Stimulated activated CD8-positive, alpha-beta memory T cell treated with anti-CD3 and anti-CD28 coated beads, Interleukin-15, amount 100 ng/mL, for 1 hour (primary cell): Measurements from ENCODE around the gene PMPCA.

ENCODE experiments used
- DNase-seq: peaks from one replicate; pipeline ENCODE4 v3.0.0-alpha.2; 2020; ENCODE audit warnings: low read depth

The PMPCA gene

GRCh38 chr9:136373300-136374182 is 36.9 kb upstream of the PMPCA start, which contains the start of gene CARD9:
CARD9 (minus strand) TSS chr9:136373669; CDS start chr9:136372078, 1,591 bp downstream.
- DNase-seq, result no peak

DNA sequence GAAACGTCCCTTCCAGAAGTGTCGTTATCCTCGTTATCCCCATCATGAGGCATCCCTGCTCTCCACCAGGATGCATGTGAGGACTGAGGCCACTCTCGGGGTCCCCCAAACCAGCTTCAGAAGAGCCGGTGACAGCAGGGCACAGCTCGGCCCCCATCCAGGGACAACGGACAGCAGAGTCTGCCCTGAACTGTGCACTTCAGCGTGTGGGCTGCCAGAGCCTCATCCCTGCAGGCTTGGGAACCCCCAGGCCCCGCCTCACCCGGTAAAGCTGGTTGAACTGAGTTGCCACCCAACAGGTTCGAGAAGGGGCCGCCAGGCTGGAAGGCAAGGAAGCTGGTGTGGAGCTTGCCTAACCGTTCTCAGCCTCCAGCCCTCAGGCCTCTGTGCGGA is 36.3 kb upstream of the PMPCA start:
- no peak for DNase-seq

- no peak for DNase-seq
Observed at GRCh38 chr9:136375096-136375495, 35.4 kb upstream of the PMPCA start.

DNA sequence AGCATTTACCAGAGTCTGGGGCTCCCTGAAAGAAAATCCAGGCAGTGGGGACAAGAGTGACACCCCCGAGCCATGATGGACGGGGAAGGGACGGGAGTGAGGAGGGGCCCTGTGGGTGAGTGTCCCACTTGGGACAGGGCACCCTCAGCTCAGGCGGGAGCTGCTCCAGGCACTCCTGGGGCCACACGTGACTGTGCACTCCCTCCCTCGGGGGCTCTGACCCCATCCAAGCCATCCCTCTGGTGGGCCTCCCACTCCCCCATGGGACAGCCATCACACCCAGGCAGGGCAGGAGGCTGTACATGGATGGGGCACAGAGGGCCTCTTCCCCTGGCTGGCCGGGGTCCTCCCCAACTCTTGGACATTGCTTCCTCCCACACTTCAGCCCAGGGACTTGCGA is 34.0 kb upstream of the PMPCA start:
- DNase-seq, result no peak

DNA sequence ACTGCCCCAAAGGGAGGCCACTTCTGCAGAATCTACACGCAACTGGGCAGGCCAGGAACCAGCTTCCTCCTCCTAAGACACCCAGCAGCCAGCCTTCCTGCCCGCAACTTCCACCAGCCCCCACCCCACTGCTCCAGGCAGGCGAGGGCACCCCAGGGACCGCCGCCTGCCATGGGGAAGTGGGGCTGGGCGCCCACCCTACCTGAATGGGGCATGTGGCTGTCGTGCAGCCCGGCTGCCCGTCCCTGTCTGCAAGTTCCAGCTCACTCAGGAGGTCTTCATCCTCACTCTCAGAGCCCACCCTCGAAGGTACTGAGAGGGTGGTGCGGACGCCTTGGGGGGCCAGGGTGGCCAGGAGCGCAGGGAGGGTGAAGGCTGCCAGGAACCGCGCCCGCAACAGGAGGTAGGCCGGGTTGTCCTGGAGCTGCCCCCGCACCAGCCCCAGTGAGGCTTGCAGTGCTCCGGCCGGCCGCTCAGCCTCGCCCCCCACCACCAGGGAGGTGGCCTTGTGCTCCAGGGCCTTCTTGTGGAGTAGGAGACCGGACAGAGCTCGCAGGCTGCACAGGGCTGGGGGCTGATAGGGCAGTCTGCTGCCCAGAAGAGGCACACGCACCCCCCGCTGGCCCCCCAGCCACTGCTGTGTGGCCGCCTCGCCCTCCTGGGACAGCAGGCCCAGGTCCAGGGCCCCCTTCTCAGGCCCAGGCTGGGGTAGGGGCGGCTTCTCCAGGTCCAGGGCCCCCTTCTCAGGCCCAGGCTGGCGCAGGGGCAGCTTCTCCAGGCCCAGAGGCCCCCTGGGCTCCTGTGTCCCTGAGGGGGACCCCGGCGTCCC is 32.9 kb upstream of the PMPCA start:
- no peak for DNase-seq

- DNase-seq, result no peak
Observed at GRCh38 chr9:136378170-136379002, 32.1 kb upstream of the PMPCA start.

- DNase-seq, result no peak
Observed at GRCh38 chr9:136379003-136379287, 31.5 kb upstream of the PMPCA start.

GRCh38 chr9:136379401-136379800 is 31.1 kb upstream of the PMPCA start:
- DNase-seq, result no peak

GRCh38 chr9:136379891-136380290 is 30.6 kb upstream of the PMPCA start:
- no peak for DNase-seq

DNA sequence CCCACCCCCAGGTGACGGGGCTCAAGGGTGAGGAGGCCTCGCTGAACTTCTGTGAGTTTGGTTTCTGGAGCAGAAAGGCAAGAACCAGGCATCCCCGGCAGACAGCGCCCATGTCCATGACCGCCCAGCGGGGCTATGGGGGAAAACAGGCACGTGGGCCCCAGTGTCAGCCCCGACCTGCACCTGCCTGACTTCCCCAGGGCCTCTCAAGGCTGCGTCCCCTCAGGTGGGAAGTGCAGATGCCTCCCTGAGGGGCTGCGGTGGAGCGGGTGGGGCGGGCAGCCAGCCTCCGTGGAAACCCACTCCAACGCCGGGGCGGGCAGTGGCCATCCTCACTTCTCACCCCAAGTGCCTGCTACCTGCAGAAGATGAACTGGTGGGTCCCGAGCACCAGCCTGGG is 30.1 kb upstream of the PMPCA start:
- no peak for DNase-seq

- DNase-seq, result no peak
Observed at GRCh38 chr9:136381311-136381710, 29.1 kb upstream of the PMPCA start.

- no peak for DNase-seq
Observed at GRCh38 chr9:136381966-136382513, 28.4 kb upstream of the PMPCA start.

DNA sequence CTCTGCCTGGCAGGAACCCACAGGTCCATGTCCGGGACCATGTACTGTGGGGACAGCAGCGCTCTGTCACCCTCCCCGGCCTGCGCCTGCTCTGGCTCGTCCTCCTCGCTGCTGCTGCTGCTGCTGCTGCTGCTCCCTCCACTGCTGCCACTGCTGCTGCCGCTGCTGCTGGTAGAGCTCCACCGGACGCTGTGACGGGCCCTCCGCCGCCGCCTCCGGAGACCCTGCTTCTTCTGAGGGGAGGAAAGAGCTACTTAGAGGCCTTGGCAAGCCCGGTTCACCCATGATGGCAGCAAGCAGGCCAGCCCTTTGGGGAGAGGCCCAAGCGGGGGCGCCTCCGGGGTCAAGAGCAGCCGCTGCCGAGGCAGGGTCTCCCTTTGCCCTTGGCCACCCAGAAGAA is 27.0 kb upstream of the PMPCA start:
- no peak for DNase-seq

- DNase-seq, result no peak
Observed at GRCh38 chr9:136385015-136385414, 25.4 kb upstream of the PMPCA start.

- DNase-seq, result no peak
Observed at GRCh38 chr9:136386018-136386417, 24.4 kb upstream of the PMPCA start.

GRCh38 chr9:136387217-136387616 is 23.2 kb upstream of the PMPCA start:
- DNase-seq, result no peak

- no peak for DNase-seq
Observed at GRCh38 chr9:136389396-136389795, 21.1 kb upstream of the PMPCA start.

GRCh38 chr9:136391737-136392537 is 18.5 kb upstream of the PMPCA start:
- no peak for DNase-seq

DNA sequence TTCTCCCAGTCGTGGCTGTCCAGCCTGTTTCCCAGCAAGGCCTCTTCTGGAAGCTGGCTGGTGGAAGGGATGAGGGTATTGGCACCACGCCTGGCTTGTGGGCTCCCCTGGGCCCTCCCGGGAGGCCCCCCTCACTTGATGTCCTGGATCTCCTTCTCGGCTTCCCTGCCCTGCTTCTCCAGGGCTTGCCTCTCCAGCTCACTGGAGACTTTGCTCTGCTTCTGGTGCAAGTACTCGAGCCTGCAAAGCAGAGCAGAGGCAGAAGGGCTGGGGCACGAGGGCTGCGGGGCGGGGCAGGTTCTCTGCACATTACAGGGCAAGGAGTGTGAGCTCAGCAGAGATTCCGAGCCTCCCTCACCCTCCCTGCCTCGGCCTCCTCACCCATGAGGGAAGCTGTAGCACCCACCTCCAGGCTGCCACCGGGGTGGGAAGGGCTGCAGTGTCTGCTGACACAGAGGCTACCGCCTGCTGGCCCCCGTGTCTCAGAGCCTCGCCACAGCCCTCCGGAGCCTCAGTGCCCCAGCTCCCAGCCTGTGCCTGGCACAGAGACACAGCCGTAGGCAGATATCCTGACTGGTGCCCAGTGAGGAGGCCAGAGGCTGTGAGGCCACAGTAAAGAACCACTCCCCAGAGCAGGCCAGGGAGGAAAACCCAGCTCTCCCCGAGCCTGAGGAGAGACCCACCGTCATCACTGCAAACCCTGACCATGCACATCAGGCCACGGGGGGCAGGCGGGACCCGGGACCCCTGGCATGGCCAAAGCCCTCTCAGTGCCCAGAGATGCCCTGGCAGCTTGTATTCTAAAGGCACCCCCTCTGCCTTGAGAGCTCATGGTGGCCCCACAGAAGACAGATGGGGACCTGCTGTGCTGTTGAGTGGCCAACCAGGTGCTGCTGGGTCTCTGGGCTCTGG is 17.7 kb upstream of the PMPCA start:
- no peak for DNase-seq

- DNase-seq, result no peak
Observed at GRCh38 chr9:136393531-136393930, 16.9 kb upstream of the PMPCA start.
